Fibroblast of skin of back (primary cell): ENCODE results near the gene PPP3R1. TPM values are rescaled to one million over a fixed set of nuclear protein-coding genes. Genes with fewer than 3 reads are reported as not detected.

Source experiments
- DNase-seq: peaks from one replicate; pipeline ENCODE4 v3.0.0-alpha.2; 2013
- polyA plus RNA-seq, 2 experiments: library from polyadenylated mRNA; unstranded; fragments of 120-200 nt; gene quantifications; one replicate each; pipeline ENCODE4 v1.2.1, GENCODE V29; 2013; ENCODE audit not compliant: insufficient read length in 2 of 2

Gene PPP3R1
- polyA plus RNA-seq (2013, experiment 1 of 2; ENCODE audit: insufficient read length), result 64.4 TPM
- 61.9 TPM for polyA plus RNA-seq (2013, experiment 2 of 2; ENCODE audit: insufficient read length)

GRCh38 chr2:68252400-68253218 is at the start of gene PPP3R1:
Gene PPP3R1 (minus strand): TSS chr2:68252532. CDS start chr2:68252127, 405 bp downstream.
- DNase-seq, result peak; percentile 96

- DNase-seq, result no peak
Observed at GRCh38 chr2:68295516-68295915, 43.2 kb upstream of the PPP3R1 start.

GRCh38 chr2:68294913-68295312 is 42.6 kb upstream of the PPP3R1 start:
- DNase-seq, result no peak

- DNase-seq, result no peak
Observed at GRCh38 chr2:68294187-68294586, 41.9 kb upstream of the PPP3R1 start.

GRCh38 chr2:68293755-68294154 is 41.4 kb upstream of the PPP3R1 start:
- no peak for DNase-seq

GRCh38 chr2:68293024-68293423 is 40.7 kb upstream of the PPP3R1 start:
- DNase-seq, result no peak

GRCh38 chr2:68292108-68292710 is 39.9 kb upstream of the PPP3R1 start:
- DNase-seq, result peak; percentile 15

GRCh38 chr2:68291314-68291713 is 39.0 kb upstream of the PPP3R1 start:
- no peak for DNase-seq

GRCh38 chr2:68290901-68291300 is 38.6 kb upstream of the PPP3R1 start:
- DNase-seq, result no peak

- peak; percentile 30 for DNase-seq
Observed at GRCh38 chr2:68287580-68288441, 35.5 kb upstream of the PPP3R1 start.

- peak; percentile 44 for DNase-seq
Observed at GRCh38 chr2:68284896-68285295, 32.6 kb upstream of the PPP3R1 start.

GRCh38 chr2:68283419-68283812 is 31.1 kb upstream of the PPP3R1 start:
- DNase-seq, result no peak

GRCh38 chr2:68282811-68283418 is 30.6 kb upstream of the PPP3R1 start:
- DNase-seq, result peak; percentile 42

- no peak for DNase-seq
Observed at GRCh38 chr2:68280796-68281195, 28.5 kb upstream of the PPP3R1 start.

GRCh38 chr2:68280348-68280747 is 28.0 kb upstream of the PPP3R1 start:
- no peak for DNase-seq

- DNase-seq, result no peak
Observed at GRCh38 chr2:68279691-68280090, 27.4 kb upstream of the PPP3R1 start.

GRCh38 chr2:68278169-68278568 is 25.8 kb upstream of the PPP3R1 start:
- no peak for DNase-seq

GRCh38 chr2:68274022-68274421 is 21.7 kb upstream of the PPP3R1 start:
- DNase-seq, result peak; percentile 19

- no peak for DNase-seq
Observed at GRCh38 chr2:68272246-68272994, 20.1 kb upstream of the PPP3R1 start.

- no peak for DNase-seq
Observed at GRCh38 chr2:68266655-68267054, 14.3 kb upstream of the PPP3R1 start.

GRCh38 chr2:68263632-68264031 is 11.3 kb upstream of the PPP3R1 start:
- DNase-seq, result no peak

GRCh38 chr2:68258851-68259250 is 6.5 kb upstream of the PPP3R1 start:
- peak; percentile 78 for DNase-seq
